Ascending aorta (tissue), 2 donors: Measurements from ENCODE around the gene FSTL3. TPM values are rescaled to one million over a fixed set of nuclear protein-coding genes. Genes with fewer than 3 reads are reported as not detected.
A peak's percentile ranks its signal among the peaks of the same experiment; 100 is the strongest.

Experiments
- DNase-seq, 2 donors: peaks; one replicate each; pipeline ENCODE4 v3.0.0-alpha.2; 2019; ENCODE audit warnings: low spot score in 2 of 2
- H3K27ac ChIP-seq, 2 donors: fragments of 200-600 bp; sonication (generic); one replicate each; pipeline ENCODE4 v1.5.1; 2016 to 2017; ENCODE audit warnings: mild to moderate bottlenecking in 1 of 2
- H3K27me3 ChIP-seq: fragments of 200-600 bp; sonication (generic); one replicate; pipeline ENCODE4 v1.5.1; 2017
- H3K36me3 ChIP-seq, 2 donors: fragments of 200-600 bp; sonication (generic); one replicate each; pipeline ENCODE4 v1.5.1; 2016
- H3K4me1 ChIP-seq, 2 donors: fragments of 200-600 bp; sonication (generic); one replicate each; pipeline ENCODE4 v1.5.1; 2016 to 2017; ENCODE audit warnings: mild to moderate bottlenecking in 1 of 2
- H3K4me3 ChIP-seq, 2 donors: fragments of 200-600 bp; sonication (generic); one replicate each; pipeline ENCODE4 v1.5.1; 2016 to 2017; ENCODE audit warnings: mild to moderate bottlenecking in 1 of 2
- H3K9me3 ChIP-seq, 2 donors: fragments of 200-600 bp; sonication (generic); one replicate each; pipeline ENCODE4 v1.5.1; 2016
- CTCF ChIP-seq, 3 experiments: fragments of 200-600 bp in 2 of 3; fragments of 450-650 bp in 1 of 3; sonication (generic) in 2 of 3; IDR thresholded peaks; one replicate each; pipeline ENCODE4 v1.5.1; 2016 to 2019; ENCODE audit warnings: antibody characterized with exemption in 3 of 3, mild to moderate bottlenecking in 1 of 3, moderate library complexity in 1 of 3
- intact Hi-C: fragments of 100-400 bp; cut with DNase I; formaldehyde crosslinking; loops from one replicate; pipeline ENCODE4 v1.15.1; 2023
- total RNA-seq: library from RNA; depleted of rRNA; stranded (reverse); fragments of >200 nt; gene quantifications from one replicate; pipeline ENCODE4 v1.1.0, GENCODE V29; 2016

FSTL3 gene
- total RNA-seq, 1 donor from 2014 or later, result 541 TPM

- intact Hi-C loops, result no loop called here
- Histone ChIP-seq H3K27ac (no peak overlapping the region), H3K4me1 (peaks cover 11 to 22% of the 10 kb centered on the region in 2 donors), H3K27me3 (no peaks in the 10 kb centered on the region), H3K4me3 (no peak overlapping the region), H3K36me3 (peaks cover 13 to 21% of the 10 kb centered on the region in 2 donors), H3K9me3 (no peaks in the 10 kb centered on the region)
- no peak for DNase-seq
- no peak for TF ChIP-seq CTCF (IDR thresholded peaks at IDR 0.05)
Measured at GRCh38 chr19:657611-658010, 18.6 kb upstream of the FSTL3 start.

DNA sequence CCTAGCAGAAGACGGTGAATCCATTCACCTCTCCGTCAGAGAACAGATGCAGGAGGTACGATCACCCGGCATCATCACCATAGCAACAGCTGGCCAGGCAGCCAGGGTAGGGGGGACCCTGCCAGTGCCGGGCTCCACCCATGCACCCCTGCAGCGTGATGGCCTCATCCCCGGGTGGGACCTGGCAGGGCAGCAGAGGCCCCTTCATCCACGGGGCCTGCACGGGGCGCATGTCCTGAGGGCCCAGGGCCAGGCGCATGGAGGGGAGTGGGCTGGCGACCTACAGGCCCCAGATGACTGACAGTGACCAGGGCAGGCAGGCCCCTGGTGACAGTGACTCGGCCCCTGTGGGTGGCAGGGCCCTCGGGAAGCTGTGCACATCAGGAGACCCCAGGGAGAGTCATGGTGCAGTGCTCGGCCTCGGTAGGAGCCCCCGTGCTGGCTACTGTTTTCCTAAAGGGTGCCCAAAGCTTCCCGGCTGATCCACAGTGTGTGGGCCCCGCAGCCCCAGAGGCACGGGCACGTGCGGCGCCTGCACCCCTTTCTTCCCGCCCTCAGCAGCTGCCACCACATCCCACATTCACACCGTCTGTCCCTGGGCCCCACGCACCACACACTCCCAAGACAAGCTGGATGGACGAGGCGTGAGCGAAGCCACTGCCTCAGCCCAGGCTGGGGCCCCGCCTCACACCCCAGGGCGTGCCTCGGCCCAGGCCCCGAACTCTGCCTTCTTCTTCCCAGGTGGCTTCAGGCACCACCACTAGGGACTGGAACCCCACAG is 17.9 kb upstream of the FSTL3 start:
- Histone ChIP-seq H3K4me1 (peaks cover 11 to 22% of the 10 kb centered on the region in 2 donors), H3K4me3 (no peak overlapping the region), H3K36me3 (peaks cover 8 to 15% of the 10 kb centered on the region in 2 donors), H3K27ac (no peak overlapping the region), H3K9me3 (no peaks in the 10 kb centered on the region), H3K27me3 (no peaks in the 10 kb centered on the region)
- TF ChIP-seq CTCF (IDR thresholded peaks at IDR 0.05), result no peak
- intact Hi-C loops, result no loop called here
- DNase-seq, result no peak

DNA sequence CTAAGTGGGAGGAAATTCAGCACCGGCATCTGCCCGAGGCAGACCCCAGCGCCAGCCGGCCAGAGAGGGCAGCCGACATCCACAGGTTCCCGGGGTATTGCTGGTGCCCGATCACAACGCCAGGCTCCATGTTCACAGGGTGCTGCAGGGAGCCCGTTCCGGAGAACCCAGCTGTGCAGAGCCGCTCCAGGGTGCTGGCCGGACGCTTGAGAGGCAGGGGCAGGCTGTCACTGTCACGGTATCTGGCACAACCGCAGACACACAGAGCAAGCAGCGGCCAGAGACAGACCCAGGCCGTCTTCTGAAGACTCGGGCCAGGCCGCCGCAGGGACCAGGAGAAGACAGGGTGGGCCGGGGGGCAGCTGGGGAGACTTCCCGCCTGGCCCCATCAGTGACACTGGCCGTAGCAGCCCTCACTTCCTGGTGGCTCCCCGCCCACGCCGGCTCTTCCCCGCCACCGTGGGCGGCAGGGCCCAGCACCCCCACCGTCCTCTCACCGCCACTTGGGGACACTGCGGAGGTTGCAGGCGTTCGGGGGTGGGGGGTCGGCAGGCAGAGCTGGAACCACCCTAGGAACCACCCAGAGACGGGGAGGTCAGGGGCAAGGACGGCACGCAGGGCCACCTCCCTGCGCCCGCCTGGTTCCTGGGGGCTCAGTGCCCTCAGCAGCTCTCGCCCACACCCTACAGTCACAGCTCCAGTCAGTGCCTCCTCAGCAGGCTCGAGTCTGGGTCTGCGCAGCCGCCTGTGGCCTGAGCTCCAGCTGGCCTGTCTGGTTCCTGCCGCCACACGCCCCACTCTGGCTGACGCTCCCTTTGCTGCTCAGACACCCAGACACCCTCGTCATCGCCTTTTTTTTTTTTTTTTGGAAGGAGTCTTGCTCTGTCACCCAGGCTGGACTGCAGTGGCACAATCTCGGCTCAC is 17.0 kb upstream of the FSTL3 start:
- Histone ChIP-seq H3K4me1 (peaks cover 16 to 29% of the 10 kb centered on the region in 2 donors), H3K4me3 (no peak overlapping the region), H3K9me3 (no peaks in the 10 kb centered on the region), H3K27ac (peak overlapping the region in 1 of 2 donors; percentile 12), H3K36me3 (peaks cover 1 to 6% of the 10 kb centered on the region in 2 donors), H3K27me3 (no peaks in the 10 kb centered on the region)
- DNase-seq, result no peak
- no peak for TF ChIP-seq CTCF (IDR thresholded peaks at IDR 0.05)
- intact Hi-C loops, result no loop called here

GRCh38 chr19:660793-661426 is 15.3 kb upstream of the FSTL3 start:
- Histone ChIP-seq H3K27me3 (no peaks in the 10 kb centered on the region), H3K27ac (peak overlapping the region; percentile 52 to 71), H3K4me1 (peaks cover 16 to 36% of the 10 kb centered on the region in 2 donors), H3K9me3 (no peaks in the 10 kb centered on the region), H3K36me3 (no peaks in the 10 kb centered on the region), H3K4me3 (peak overlapping the region; percentile 88 to 99)
- no peak for TF ChIP-seq CTCF (IDR thresholded peaks at IDR 0.05)
- no peak for DNase-seq
- intact Hi-C loops, result no loop called here

- peak overlapping the region; percentile 88 to 99 for H3K4me3 ChIP-seq
Measured at GRCh38 chr19:661427-662196, 14.6 kb upstream of the FSTL3 start.

More at GRCh38 chr19:661427-662196, 14.6 kb upstream of the FSTL3 start:
- no peak for DNase-seq
- TF ChIP-seq CTCF (IDR thresholded peaks at IDR 0.05), result no peak
- Histone ChIP-seq H3K36me3 (no peaks in the 10 kb centered on the region), H3K4me1 (peaks cover 16 to 36% of the 10 kb centered on the region in 2 donors), H3K27ac (peak overlapping the region; percentile 52 to 71), H3K27me3 (no peaks in the 10 kb centered on the region), H3K9me3 (no peaks in the 10 kb centered on the region)
- intact Hi-C loops, result loop anchor here (2.0 kb wide), 1 partner anchor 23 kb away; the partner anchor contains the start of gene FGF22
